GM12892 (cell line): Measurements from ENCODE around the gene C10orf90.

Source experiments
- POLR2AphosphoS5 ChIP-seq: IDR thresholded peaks from 2 replicates; pipeline ENCODE4 v1.6.1; 2011; ENCODE audit warnings: low read depth, low read length, control low read depth
- TAF1 ChIP-seq: IDR thresholded peaks from 2 replicates; pipeline ENCODE4 v1.6.1; 2011; ENCODE audit warnings: low read depth, mild to moderate bottlenecking, control low read depth, low read length, borderline replicate concordance

- no peak for TF ChIP-seq TAF1
- no peak for TF ChIP-seq POLR2AphosphoS5
Observed at GRCh38 chr10:126392068-126392467, 278.4 kb downstream of the C10orf90 start.
